Left renal cortex interstitium (tissue), 4 donors: Measurements from ENCODE around the gene DDHD1. TPM values are rescaled to one million over a fixed set of nuclear protein-coding genes. Genes with fewer than 3 reads are reported as not detected.
"Not testable (repeated sequence)": the region's sequence is repeated elsewhere in the genome, so short reads cannot be mapped to it uniquely, and the experiment has no call there.

Experiments
- DNase-seq, 4 donors: peaks; one replicate each; pipeline ENCODE4 v3.0.0-alpha.2; 2013; ENCODE audit warnings: low read depth in 4 of 4, low spot score in 2 of 4, missing footprints in 1 of 4
- polyA plus RNA-seq, 4 donors: library from polyadenylated mRNA; unstranded; fragments of 120-200 nt; gene quantifications; one replicate each; pipeline ENCODE4 v1.2.1, GENCODE V29; 2013; ENCODE audit not compliant: insufficient read length in 4 of 4

DDHD1 gene
- polyA plus RNA-seq, 4 donors: 7.7 to 15.6 (median 11.1) TPM

DNA sequence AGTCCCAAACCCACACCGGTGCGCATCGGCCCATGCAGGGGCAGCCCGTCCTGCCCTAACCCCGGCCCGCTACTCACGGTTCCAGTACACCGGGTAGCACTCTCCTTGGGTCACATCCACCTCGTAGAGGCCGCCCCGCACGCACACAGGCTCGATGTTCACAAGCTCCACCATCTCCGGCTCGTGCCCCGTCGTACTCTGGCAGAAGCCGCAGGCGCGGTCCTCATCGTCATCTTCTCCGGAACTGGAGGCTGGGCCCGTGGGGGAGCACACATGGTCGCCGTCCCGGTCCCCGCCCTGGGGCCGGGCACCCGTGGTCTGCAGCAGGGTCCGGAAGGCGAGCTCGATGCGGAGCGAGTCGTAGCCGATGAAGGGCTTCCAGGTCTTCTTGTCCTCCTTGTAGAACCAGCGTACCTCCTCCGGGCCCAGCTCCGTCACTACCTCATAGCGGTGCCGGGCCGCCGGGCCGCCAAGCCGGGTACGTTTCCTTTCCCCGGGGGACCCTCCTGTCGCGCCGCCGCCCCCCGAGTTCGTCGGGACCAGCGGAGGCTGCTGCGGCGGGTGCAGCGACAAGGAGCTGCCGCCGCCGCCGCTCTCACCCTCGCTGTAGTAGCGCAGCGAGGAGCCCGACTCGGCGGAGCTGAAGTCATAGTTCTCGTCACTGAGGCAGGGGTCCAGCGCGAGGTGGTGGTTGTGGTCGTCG lies 788 bp downstream of the DDHD1 start:
- DNase-seq: peak; percentile 15 to 36 (median 25)

DNA sequence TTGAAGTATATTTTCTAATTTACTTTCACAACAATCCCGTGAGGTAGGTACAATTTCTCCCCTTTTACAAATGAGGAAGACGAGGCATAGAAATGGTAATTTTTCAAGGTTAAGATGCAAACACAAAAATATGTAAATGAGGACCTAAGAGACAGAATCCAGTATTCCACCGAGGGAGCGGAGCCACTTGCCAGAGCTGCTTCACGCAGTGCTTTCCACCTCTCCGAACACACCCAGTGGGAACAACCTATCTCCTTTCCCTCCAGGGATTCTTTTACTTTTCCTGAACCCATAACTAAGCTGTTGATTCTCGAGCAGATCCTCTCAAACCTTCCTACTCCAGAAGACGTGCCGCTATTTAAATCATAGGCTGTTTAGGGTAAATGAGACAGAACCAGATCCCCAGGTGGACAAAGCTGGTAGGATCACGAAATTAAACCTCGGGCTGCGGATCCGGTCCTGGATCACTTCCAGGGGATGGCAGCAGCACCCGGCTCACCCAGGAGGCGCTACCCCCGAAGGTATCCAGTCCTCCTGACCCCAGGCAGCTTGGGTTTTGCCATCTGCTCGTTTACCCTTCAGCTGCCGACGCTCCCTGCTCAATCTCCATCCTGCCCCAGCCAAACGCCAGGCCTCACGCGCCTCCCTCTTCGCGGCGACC lies 1.5 kb downstream of the DDHD1 start:
- peak; percentile 26 to 40 (median 32) for DNase-seq

DNA sequence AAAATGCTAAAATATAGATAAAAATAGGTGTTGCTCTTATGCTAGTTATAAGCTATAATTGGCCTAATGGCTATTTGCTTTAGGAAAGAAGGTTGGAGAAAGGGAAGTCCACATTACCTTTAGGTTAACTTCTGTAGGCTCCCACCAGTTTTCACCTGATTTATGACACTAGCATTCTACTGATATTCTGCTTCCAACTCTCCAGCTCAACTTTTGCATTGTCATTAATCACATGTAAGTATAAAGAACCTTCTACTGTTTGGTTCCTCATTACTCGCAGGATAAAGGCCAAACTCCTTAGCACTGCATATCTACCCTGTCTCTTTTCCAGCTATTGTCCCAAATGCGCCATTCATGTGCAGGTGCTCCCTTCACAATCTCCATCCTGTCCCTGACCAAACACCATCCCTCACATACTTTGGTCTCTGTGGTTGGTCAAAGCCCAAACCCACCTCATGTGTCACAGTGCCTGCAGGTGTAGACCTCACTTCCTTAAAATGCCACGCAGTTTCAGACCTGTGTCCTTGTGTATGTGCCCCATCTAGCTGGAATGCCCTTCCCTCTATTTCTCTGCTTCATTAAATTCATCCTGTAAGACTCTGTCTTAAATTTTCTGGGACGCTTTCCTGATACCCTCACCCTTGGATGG lies 3.3 kb downstream of the DDHD1 start:
- no peak for DNase-seq

DNA sequence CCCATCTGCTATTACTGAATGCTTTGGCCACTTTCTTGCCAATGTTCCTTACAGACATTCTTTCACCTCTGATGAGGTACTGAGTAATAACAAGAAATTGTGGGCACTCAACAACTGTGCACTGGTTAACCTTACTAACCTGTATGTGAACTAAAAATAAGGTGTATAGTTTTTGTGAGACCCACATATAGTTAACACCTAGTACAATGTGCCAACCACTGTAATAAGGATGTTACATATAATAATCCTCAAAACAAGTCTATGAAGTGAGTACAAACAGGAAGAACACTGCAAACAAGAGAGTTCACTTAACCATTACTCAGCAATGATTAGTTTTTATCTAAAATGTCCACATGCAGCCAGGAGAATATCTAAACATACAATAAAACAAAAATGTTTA lies 4.5 kb downstream of the DDHD1 start:
- no peak for DNase-seq

DNA sequence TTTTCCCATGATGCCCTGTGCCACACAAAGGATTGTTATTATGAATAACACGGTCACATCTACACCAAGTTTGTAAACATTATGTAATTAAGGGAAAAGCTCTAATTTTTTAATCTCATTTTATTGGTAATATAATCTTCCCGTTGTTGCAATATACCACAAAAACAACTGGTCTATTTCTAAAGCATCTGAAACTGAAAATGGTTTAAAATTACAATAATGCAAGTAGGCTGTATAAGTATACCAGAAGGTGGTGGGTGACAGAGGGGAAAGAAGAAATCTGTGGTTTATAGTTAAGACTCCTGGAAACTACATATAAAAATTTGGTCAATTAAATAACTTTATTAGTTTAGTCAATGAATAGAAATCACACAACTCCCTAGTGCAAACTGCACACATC lies 5.2 kb downstream of the DDHD1 start:
- no peak for DNase-seq

DNA sequence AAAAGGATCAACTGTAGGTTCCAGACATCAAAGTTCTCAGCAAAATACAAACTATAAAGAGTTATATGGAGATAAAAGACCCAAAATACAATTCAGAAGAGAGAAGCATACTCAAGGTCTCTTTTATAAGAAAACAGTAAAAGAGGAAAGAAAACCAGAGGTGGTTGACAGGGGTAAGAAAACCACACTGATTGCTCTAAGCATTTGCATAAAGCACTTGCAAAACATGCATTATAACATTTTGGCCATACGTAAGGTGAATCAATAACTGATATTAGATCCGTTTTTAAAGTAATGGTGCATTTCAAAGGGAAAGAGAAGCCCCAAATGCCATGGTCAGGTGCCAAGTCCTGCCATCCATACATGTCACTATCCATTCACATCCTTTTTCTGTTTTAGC lies 5.9 kb downstream of the DDHD1 start:
- no peak for DNase-seq

DNA sequence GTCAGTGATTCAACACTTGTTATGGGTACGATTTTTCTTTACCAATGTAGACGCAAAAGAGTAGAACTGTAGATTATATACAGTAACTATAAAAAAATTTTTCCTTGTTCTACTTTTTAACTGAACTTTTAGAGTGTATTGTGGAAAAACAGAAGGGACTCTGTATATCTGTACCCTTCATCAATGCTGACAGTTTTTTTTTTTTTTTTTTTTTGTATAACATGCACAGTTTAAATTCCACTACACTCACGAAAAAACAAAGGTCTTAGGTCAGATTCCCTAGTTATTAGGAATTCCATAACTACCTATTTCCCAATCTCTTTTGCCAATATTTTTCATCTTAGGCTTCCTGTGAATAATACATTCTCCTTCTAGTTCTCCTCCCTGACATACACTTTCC lies 6.4 kb downstream of the DDHD1 start:
- DNase-seq: no peak

DNA sequence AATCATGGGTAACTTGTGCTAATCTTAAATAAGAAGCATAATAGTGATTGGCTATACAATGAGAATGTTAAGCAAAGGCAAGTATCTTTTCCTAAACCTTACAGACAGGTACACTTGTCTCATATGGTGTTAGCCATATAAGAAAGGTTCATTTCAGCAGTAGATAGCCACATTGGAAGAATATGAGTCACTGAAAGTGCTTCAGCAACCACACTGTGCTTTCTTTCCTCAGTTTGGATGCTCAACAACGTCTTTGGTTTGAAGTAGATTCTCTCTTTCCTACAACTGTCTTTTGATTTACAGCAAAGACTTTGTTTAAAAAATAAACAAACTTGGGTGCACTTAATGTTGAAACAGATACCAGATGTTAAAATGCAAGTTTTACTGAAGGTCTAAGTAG lies 8.9 kb downstream of the DDHD1 start:
- no peak for DNase-seq

DNA sequence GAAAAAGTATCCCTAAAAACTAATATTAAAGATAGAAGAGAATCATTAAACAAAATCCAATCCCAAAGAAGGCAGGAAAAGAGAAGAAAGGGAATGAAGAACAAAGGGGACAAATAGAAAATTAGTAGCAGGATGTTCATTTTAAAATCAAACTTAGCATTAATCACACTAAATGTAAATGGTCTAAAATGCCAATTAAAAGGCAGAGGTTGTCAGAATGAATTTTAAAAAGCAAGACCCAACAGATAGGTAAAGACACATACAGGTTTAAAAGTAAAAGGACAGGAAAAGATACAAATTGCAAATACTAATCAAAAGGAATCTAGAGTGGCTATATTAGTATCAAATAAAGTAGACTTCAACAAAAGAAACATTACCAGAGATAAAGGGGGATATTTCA lies 12.5 kb downstream of the DDHD1 start:
- DNase-seq: no peak

DNA sequence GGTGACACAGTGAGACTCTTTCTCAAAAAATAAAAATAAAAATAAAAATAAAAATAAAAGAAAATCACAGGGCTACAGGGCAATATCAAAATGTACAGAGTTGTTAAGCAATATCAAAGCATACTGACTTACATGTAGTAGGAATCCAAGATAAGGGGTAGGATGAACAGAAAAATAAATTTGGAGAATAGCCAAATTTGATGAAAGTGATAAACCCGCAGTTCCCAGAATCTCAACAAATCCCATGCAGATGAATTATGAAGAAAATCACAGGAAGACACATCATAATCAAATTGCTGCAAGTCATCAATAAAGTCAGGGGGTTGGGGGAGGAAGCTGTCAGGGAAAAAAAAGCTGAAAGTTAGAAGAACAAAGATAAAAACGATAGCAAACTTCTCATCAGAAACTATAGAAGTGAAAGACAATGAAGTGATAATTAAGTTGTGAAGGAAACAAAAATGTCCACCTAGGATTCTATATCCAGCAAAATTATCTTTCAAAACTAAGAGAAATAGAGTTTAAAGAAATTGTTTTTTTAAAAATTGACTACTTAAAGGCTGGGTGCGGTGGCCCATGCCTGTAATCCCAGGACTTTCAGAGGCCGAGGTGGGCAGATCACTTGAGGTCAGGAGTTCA lies 15.4 kb downstream of the DDHD1 start:
- no peak for DNase-seq

DNA sequence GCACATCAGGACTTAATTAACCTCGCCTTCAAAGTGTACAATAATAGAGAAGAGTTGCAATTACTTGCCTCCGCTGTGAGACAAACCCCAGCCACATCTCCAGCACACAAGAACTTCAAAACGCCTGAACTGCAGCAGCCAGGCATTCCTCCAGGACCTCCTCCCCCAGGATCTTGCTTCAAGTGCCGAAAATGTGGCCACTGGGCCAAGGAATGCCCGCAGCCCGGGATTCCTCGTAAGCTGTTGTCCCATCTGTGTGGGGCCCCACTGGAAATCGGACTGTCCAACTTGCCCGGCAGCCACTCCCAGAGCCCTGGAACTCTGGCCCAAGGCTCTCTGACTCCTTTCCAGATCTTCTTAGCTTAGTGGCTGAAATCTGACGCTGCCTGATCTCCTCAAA lies 22.6 kb downstream of the DDHD1 start:
- not testable (repeated sequence) for DNase-seq

DNA sequence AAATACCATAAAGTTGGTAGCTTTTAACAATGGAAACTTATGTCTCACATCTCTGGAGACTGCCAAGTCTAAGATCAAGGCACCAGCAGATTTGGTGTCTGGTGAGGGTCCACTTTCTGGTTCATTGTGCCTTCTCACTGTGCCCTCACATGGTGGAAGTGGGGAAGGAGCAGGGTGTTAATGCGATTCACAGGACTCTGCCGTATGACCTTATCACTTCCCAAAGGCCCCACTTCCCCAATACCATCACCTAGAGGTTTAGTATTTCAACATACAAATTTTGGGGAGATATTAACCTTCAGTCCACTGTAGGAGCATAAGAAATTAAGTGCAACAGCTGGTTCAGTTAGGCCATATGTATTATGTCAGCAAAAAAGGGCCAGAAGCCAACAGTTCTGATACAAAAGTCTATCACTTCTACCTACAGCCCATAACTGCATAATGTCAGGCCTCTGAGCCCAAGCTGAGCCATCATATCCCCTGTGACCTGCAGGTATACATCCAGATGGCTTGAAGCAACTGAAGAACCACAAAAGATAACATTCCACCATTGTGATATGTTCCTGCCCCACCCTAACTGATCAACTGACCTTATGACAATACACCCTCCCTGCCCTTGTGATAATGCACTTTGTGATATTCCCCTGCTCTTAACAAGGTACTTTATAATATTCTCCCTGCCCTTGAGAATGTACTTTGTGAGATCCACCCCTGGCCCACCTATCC lies 24.7 kb downstream of the DDHD1 start:
- no peak for DNase-seq

DNA sequence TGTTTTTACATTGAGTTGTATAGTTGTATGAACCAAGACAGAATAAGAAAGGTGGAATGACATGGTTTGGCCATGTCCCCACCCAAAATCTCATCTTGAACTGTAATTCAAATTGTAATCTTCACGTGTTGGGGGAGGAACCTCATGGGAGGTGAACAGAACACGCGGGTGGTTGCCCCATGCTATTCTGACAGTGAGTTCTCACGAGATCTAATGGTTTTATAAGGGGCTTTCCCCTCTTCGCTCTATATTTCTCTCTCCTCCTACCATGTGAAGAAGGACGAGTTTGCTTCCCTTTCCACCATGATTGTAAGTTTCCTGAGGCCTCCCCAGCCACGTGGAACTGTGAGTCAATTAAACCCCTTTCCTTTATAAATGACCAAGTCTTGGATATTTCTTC lies 25.3 kb downstream of the DDHD1 start:
- DNase-seq: no peak

DNA sequence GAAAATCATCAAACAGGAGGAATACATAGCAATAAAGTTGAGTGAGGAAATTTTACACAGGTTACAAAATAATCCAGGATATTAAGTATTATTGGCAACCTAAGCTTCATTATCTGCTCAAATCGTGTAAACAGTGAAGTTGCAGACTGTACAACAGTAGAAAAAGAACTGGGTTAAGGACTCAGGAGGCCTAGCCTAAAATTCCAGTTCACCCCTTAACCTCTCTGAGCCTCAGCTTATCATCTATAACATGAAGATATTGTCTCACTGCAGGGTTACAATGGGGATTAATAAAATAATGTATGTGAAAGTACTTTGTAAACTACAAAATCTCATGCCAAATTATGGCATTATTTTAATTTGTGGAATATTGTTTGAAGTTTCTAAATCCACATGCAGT lies 26.0 kb downstream of the DDHD1 start:
- DNase-seq: no peak

DNA sequence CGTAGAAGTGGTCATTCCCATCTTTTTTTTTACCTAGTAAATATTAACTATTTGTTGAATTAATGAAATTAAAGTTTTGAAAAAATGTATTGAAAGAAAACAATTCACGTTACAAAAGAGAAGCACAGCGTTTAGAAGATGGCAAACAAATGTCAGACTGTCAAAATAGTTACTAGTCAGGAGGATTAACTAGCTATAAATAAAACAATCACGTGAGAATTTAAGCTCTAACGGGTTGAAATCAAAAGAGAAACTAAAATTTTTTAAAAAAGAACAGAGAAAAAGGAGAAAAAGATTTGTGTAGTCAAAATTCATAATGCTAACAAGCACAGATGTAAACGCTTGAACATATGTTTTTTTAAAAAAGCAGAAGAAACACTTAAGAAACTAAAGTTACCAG lies 26.4 kb downstream of the DDHD1 start:
- DNase-seq: no peak

DNA sequence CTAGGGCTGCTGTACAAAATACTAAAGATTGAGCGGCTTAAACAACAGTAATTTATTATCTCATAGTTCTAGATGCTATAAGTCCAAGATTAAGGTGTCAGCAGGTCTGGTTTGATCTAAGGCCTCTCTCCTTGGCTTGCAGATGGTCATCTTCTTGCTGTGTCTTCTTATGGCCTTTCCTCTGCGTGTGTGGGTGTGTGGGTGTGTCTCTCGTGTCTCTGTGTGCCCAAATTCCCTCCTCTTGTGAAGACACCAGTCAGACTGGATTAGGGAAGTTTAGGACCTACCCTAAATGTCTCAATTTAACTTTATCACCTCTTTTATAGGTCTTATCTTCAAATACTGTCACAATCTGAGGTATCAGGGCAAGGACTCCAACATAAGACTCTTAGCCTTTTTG lies 28.3 kb downstream of the DDHD1 start:
- DNase-seq: no peak

DNA sequence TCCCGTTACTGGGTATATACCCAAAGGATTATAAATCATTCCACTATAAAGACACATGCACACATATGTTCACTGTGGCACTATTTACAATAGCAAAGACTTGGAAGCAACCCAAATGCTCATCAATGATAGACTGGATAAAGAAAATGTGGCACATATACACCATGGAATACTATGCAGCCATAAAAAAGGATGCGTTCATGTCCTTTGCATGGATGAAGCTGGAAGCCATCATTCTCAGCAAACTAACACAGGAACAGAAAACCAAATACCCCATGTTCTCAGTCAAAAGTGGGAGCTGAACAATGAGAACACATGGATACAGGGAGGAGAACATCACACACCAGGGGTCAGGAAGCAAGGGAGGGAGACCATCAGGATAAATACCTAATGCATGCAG lies 31.7 kb downstream of the DDHD1 start:
- not testable (repeated sequence) for DNase-seq

DNA sequence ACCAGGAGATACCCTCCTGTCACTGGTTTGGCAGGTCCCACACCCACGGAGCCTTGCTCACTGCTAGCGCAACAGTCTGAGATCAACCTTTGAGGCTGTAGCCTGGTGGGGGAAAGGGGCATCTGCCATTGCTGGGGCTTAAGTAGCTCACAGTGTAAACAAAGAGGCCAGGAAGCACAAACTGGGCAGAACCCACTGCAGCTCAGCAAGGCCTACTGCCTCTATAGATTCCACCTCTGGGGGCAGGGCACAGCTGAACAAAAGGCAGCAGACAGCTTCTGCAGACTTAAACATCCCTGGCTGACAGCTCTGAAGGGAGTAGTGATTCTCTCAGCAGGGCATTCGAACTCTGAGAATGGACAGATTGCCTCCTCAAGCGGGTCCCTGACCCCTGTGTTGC lies 35.6 kb downstream of the DDHD1 start:
- not testable (repeated sequence) for DNase-seq

DNA sequence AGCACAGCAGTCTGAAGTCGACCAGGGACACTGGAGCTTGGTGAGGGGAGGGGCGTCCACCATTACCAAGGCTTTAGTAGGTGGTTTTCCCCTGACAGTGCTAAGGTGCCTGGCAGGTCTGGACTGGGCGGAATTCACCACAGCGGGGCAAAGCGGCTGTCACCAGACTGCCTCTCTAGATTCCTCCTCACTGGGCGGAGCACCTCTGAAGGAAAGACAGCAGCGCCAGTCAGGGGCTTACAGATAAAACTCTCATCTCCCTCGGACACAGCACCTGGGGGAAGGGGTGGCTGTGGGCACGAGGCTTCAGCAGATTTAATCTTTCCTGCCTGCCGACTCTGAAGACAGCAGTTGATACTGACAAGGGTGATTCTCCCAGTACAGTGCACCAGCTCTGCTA lies 39.1 kb downstream of the DDHD1 start:
- DNase-seq: no peak

DNA sequence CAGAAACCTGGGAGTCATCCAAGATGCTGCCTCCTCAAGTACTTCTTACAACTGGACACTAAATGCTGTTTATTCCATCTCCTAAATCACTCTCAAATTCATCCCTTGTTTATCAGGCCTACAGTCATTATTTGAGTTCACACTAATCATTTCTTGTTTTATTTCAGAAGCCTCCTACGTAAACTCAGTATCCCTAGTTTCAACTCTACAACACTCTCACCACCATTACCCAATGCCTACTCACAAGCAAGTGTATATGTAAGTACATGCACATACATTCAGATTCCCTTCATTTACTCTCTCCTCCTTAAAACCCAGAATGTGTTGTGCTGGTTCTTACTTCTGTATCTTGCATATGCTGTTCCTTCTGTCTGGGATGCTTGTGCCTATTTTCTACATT lies 43.0 kb downstream of the DDHD1 start:
- no peak for DNase-seq
